Glutamatergic neuron (in vitro differentiated cells): ENCODE data around the gene DLST. TPM values are rescaled to one million over a fixed set of nuclear protein-coding genes. Genes with fewer than 3 reads are reported as not detected.
A peak's percentile ranks its signal among the peaks of the same experiment; 100 is the strongest.

Experiments
- DNase-seq: peaks from one replicate; pipeline ENCODE4 v3.0.0; 2022
- H3K27ac Mint-ChIP-seq: one replicate; pipeline ENCODE4 v1.8.0; 2020; ENCODE audit warnings: mild to moderate bottlenecking, mixed read lengths, inconsistent platforms; ENCODE audit not compliant: unreplicated experiment
- H3K27me3 Mint-ChIP-seq: one replicate; pipeline ENCODE4 v1.8.0; 2020; ENCODE audit warnings: mild to moderate bottlenecking, moderate library complexity, mixed read lengths, inconsistent platforms; ENCODE audit not compliant: unreplicated experiment
- H3K36me3 Mint-ChIP-seq: one replicate; pipeline ENCODE4 v1.8.0; 2020; ENCODE audit warnings: mild to moderate bottlenecking, mixed read lengths, inconsistent platforms; ENCODE audit not compliant: unreplicated experiment
- H3K4me1 Mint-ChIP-seq: one replicate; pipeline ENCODE4 v1.8.0; 2020; ENCODE audit warnings: mild to moderate bottlenecking, low read depth, mixed read lengths, inconsistent platforms; ENCODE audit not compliant: unreplicated experiment
- H3K4me3 Mint-ChIP-seq: one replicate; pipeline ENCODE4 v1.8.0; 2020; ENCODE audit warnings: mild to moderate bottlenecking, mixed read lengths, inconsistent platforms; ENCODE audit not compliant: unreplicated experiment
- H3K9me3 Mint-ChIP-seq: one replicate; pipeline ENCODE4 v1.8.0; 2020; ENCODE audit warnings: mild to moderate bottlenecking, moderate library complexity, mixed read lengths, inconsistent platforms; ENCODE audit not compliant: unreplicated experiment
- total RNA-seq: library from RNA; stranded (reverse); fragmentation: NEBNext Ultra II Directional; extraction: Animal tissue kit (Norgen Biotek cat#: 25700); gene quantifications from one replicate; pipeline ENCODE4 v1.2.1, GENCODE V29; 2021; ENCODE audit not compliant: unreplicated experiment
- TF ChIP-seq, protein P1 (sequence below): fragments of 200-600 bp; sonication (generic); IDR thresholded peaks from one replicate; pipeline ENCODE4 v1.5.0; 2021; ENCODE audit not compliant: partially characterized antibody, unreplicated experiment

Gene DLST
- total RNA-seq, 1 donor from 2014 or later: 114 TPM

DNA sequence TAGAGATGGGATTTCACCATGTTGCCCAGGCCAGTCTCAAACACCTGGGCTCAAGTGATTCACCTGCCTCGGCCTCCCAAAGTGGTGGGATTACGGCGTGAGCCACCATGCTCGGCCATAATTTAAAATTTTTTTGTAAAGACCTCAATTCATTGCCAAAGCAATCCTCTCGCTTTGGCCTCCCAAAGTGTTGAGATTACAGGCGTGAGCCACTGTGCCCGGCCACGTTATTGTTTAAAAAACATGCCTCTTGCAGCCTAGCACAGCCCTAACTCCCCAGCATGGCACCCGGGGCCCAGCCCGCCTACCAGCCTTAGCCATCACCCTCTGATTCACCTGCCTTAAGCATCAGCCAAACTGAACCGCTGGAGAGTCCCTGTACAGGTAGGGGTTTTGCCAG is 54.4 kb downstream of the DLST start:
- no peak overlapping the region for H3K4me3 Mint-ChIP-seq
- DNase-seq: no peak
- H3K36me3 Mint-ChIP-seq: no peaks in the 10 kb centered on the region
- H3K9me3 Mint-ChIP-seq: peaks cover 9% of the 10 kb centered on the region
- H3K27ac Mint-ChIP-seq: no peak overlapping the region
- TF ChIP-seq, protein P1, sequence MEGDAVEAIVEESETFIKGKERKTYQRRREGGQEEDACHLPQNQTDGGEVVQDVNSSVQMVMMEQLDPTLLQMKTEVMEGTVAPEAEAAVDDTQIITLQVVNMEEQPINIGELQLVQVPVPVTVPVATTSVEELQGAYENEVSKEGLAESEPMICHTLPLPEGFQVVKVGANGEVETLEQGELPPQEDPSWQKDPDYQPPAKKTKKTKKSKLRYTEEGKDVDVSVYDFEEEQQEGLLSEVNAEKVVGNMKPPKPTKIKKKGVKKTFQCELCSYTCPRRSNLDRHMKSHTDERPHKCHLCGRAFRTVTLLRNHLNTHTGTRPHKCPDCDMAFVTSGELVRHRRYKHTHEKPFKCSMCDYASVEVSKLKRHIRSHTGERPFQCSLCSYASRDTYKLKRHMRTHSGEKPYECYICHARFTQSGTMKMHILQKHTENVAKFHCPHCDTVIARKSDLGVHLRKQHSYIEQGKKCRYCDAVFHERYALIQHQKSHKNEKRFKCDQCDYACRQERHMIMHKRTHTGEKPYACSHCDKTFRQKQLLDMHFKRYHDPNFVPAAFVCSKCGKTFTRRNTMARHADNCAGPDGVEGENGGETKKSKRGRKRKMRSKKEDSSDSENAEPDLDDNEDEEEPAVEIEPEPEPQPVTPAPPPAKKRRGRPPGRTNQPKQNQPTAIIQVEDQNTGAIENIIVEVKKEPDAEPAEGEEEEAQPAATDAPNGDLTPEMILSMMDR: no peak
- H3K4me1 Mint-ChIP-seq: peaks cover 40% of the 10 kb centered on the region
- H3K27me3 Mint-ChIP-seq: peaks cover 5% of the 10 kb centered on the region

DNA sequence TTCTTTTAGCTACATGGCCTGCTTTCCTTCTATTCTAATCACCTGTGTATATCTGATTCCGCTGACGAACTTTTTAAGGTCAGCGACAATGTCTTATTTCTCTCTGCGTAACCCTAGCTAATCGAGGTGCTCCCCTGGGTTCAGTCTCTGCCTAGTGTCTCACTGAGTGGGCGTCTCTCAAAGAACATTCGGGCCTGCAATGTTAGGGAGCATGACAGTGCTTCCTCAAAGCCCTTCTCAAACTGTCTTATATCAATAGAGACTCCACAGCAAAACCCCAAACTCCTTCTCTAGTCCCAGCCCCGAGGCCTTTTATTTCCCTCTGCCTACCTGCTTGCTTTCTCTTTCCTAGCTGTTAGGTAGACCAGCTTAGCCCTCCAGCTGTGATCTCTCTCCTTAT is 55.0 kb downstream of the DLST start:
- Mint-ChIP-seq H3K4me3 (no peak overlapping the region), H3K27ac (peak overlapping the region; percentile 28), H3K9me3 (peaks cover 9% of the 10 kb centered on the region), H3K36me3 (no peaks in the 10 kb centered on the region), H3K27me3 (peaks cover 5% of the 10 kb centered on the region), H3K4me1 (peaks cover 43% of the 10 kb centered on the region)
- DNase-seq: no peak
- TF ChIP-seq, protein P1: no peak

DNA sequence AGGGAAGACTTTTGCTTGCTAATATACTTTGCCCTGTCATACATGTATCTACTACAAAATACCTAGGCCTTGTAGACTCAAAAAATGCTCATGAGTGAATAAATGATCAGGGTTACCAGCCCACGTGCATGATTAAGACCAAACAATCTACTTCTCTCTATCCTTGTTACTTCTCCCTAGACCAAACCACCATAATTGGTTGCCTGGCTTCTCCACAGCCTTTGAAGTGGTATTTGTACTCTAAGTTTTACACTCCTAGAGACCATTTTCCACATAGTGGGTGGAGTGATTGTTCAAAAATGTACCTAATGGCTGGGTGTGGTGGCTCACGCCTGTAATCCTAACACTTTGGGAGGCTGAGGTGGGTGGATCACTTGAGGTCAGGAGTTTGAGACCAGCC is 55.5 kb downstream of the DLST start:
- Mint-ChIP-seq H3K9me3 (peaks cover 9% of the 10 kb centered on the region), H3K27me3 (peaks cover 5% of the 10 kb centered on the region), H3K4me3 (no peak overlapping the region), H3K36me3 (no peaks in the 10 kb centered on the region), H3K4me1 (peaks cover 45% of the 10 kb centered on the region), H3K27ac (no peak overlapping the region)
- no peak for DNase-seq
- TF ChIP-seq, protein P1: no peak

DNA sequence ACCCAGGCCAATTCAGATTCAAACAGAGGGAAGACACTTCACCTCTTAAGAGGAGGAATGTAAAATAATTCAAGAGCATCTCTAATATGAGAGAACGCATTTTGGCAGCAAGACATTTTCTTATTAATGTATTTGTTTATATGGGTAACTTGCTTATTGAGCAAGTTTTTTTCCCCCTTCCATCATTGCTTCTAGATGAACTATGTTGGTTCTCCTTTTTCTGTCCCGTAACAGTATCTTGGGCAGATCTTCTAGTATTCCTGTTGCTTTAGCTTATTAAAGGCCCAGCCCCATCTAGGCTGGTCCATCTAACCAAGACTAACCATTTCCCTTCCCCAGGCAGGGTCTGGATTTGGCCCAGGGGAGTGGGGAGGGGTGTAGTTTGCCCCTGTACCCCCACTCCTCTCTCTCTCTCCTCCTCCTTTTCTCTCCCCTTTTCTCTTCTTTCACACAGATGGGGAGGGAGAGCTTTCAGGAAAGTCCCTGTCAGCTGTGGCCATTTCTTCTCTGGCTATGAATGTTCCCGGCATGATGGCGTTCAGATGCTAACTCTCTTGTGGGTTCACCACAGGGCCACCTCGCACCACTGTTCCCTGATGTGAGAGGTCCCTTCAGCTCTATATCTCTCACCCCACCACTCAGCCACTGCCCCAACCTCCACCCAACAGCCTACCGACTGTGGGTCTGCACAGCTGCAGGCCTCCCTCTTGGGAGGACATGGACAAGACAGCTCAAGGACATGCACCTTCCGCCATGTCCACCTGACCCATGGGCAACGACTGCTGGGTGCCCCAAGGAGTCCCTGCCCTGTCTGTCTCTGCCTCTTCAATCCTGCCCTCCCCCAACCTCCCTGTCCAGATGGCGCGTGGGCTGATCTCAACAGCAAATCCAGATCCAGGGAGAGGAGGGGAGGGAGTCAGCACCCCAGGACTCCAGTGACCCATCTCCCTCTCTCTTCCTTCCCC is 57.1 kb downstream of the DLST start:
- Mint-ChIP-seq H3K4me1 (peaks cover 36% of the 10 kb centered on the region), H3K4me3 (peak overlapping the region; percentile 5), H3K27ac (no peak overlapping the region), H3K36me3 (no peaks in the 10 kb centered on the region), H3K27me3 (peaks cover 7% of the 10 kb centered on the region), H3K9me3 (peaks cover 6% of the 10 kb centered on the region)
- DNase-seq: no peak
- TF ChIP-seq, protein P1: no peak

DNA sequence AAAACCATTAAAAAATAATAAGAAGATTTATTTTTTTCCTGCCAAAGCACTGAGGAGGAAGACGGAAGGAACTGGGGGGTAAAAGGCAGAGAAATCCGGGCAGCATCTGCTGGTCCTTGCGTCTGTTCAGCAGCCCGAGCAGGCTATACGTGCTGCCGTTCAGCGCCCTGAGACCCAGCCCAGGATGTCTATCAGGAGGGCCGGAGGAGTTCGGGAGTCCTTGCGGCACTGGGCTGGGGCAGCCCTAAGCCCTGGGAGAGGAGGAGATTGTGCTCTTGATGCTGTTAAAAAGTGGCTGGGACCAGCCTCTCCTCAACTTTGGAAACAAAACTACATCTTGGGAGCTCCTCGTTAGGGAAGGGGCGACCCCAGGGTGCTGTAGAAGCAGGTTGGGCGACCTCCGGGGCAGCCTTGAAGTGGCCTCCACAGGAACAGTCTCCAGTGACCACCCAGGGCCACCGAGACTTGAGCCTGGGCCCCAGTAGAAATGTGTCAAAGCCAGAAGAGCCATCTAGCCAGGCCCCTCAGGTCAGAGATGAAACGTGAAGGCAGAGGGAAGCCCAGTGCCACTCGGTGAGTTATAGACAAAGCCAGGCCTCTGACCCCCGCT is 59.3 kb downstream of the DLST start:
- H3K9me3 Mint-ChIP-seq: peaks cover 6% of the 10 kb centered on the region
- DNase-seq: no peak
- no peak overlapping the region for H3K27ac Mint-ChIP-seq
- H3K27me3 Mint-ChIP-seq: peaks cover 3% of the 10 kb centered on the region
- peaks cover 23% of the 10 kb centered on the region for H3K4me1 Mint-ChIP-seq
- TF ChIP-seq, protein P1: no peak
- H3K36me3 Mint-ChIP-seq: no peaks in the 10 kb centered on the region
- H3K4me3 Mint-ChIP-seq: no peak overlapping the region
